Suprapubic skin (tissue), 4 donors: Measurements from ENCODE around the gene APOL3. TPM values are rescaled to one million over a fixed set of nuclear protein-coding genes. Genes with fewer than 3 reads are reported as not detected.

ENCODE experiments used
- DNase-seq, 2 donors: peaks; one replicate each; pipeline ENCODE4 v3.0.0-alpha.2; 2019; ENCODE audit warnings: low spot score in 2 of 2
- H3K27ac ChIP-seq: fragments of 200-600 bp; sonication (generic); one replicate; pipeline ENCODE4 v1.5.1; 2019
- H3K27me3 ChIP-seq: fragments of 200-600 bp; sonication (generic); one replicate; pipeline ENCODE4 v1.5.1; 2019
- H3K36me3 ChIP-seq: fragments of 200-600 bp; sonication (generic); one replicate; pipeline ENCODE4 v1.5.1; 2019
- H3K4me1 ChIP-seq: fragments of 200-600 bp; sonication (generic); one replicate; pipeline ENCODE4 v1.5.1; 2019
- H3K4me3 ChIP-seq: fragments of 200-600 bp; sonication (generic); one replicate; pipeline ENCODE4 v1.5.1; 2019; ENCODE audit warnings: mild to moderate bottlenecking
- H3K9me3 ChIP-seq: fragments of 200-600 bp; sonication (generic); one replicate; pipeline ENCODE4 v1.5.1; 2019
- CTCF ChIP-seq, 2 donors: fragments of 200-600 bp in 1 of 2; fragments of 450-650 bp in 1 of 2; sonication (generic) in 1 of 2; IDR thresholded peaks; one replicate each; pipeline ENCODE4 v1.5.1; 2016 to 2019; ENCODE audit warnings: antibody characterized with exemption in 2 of 2, mild to moderate bottlenecking in 1 of 2, moderate library complexity in 1 of 2
- EP300 ChIP-seq: sonication (generic); formaldehyde crosslinking; IDR thresholded peaks from one replicate; pipeline ENCODE4 v1.6.1; 2017; ENCODE audit warnings: antibody characterized with exemption
- POLR2A ChIP-seq, 2 donors: fragments of 450-650 bp; IDR thresholded peaks; one replicate each; pipeline ENCODE4 v1.6.1; 2017; ENCODE audit warnings: antibody characterized with exemption in 2 of 2, mild to moderate bottlenecking in 2 of 2, moderate library complexity in 2 of 2
- POLR2AphosphoS5 ChIP-seq, 3 donors: sonication (generic); formaldehyde crosslinking; IDR thresholded peaks; one replicate each; pipeline ENCODE4 v1.6.1; 2017; ENCODE audit warnings: antibody characterized with exemption in 3 of 3
- WGBS: methylation state at CpG from one replicate; pipeline ENCODE4 v1.1.5; 2018; 5-methylcytosine and 5-hydroxymethylcytosine counted together
- total RNA-seq, 4 donors: library from RNA; depleted of rRNA; stranded (reverse); fragments of >200 nt; gene quantifications; one replicate each; pipeline ENCODE4 v1.1.0, GENCODE V29; 2016

Gene APOL3
- total RNA-seq, 4 donors from 2014 or later, result 29.7 to 46.7 (median 34.0) TPM

DNA sequence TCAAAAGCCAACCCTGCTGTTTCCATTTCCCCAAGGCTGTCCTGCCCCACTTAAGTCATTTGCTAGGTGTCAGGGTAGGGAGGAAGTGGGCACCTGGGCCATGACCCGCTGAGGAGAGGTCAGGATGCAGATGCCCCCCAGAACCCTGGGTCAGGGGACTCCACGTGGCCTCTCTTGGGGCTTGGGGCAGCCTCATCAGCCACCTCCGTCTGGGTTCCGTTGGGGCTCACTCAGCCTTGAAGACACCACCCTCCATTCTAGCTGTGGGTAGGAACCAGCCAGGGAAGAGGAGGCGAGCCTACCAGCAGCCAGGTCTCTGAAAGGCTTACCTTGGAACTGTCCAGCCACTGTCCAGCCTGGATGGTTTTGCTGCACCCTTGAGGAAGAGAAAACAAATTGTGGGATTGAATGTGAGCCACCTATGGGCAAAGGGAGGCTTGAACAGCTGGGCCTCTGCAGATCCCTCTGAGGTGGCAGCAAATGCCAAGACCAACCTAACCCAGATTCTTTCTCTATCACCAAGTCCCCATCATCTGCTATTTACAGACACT lies 38.5 kb upstream of the APOL3 start:
- Histone ChIP-seq H3K27ac (no peak overlapping the region), H3K4me1 (peaks cover 44% of the 10 kb centered on the region), H3K27me3 (no peaks in the 10 kb centered on the region), H3K4me3 (no peak overlapping the region), H3K9me3 (no peaks in the 10 kb centered on the region), H3K36me3 (no peaks in the 10 kb centered on the region)
- WGBS, result 70% methylated on average over 5 of the region's 5 CpGs
- no peak for TF ChIP-seq CTCF (IDR thresholded peaks at IDR 0.05)
- no peak for TF ChIP-seq POLR2A (IDR thresholded peaks at IDR 0.05)
- TF ChIP-seq POLR2AphosphoS5 (IDR thresholded peaks at IDR 0.05), result no peak
- TF ChIP-seq EP300, result no peak
- no peak for DNase-seq

GRCh38 chr22:36198536-36198935 lies 38.0 kb upstream of the APOL3 start:
- Histone ChIP-seq H3K4me3 (no peak overlapping the region), H3K36me3 (no peaks in the 10 kb centered on the region), H3K9me3 (no peaks in the 10 kb centered on the region), H3K27ac (no peak overlapping the region), H3K27me3 (no peaks in the 10 kb centered on the region), H3K4me1 (peaks cover 39% of the 10 kb centered on the region)
- TF ChIP-seq EP300, result no peak
- no peak for TF ChIP-seq CTCF (IDR thresholded peaks at IDR 0.05)
- TF ChIP-seq POLR2A (IDR thresholded peaks at IDR 0.05), result no peak
- WGBS, result 78% methylated on average over 3 of the region's 3 CpGs
- DNase-seq, result no peak

DNA sequence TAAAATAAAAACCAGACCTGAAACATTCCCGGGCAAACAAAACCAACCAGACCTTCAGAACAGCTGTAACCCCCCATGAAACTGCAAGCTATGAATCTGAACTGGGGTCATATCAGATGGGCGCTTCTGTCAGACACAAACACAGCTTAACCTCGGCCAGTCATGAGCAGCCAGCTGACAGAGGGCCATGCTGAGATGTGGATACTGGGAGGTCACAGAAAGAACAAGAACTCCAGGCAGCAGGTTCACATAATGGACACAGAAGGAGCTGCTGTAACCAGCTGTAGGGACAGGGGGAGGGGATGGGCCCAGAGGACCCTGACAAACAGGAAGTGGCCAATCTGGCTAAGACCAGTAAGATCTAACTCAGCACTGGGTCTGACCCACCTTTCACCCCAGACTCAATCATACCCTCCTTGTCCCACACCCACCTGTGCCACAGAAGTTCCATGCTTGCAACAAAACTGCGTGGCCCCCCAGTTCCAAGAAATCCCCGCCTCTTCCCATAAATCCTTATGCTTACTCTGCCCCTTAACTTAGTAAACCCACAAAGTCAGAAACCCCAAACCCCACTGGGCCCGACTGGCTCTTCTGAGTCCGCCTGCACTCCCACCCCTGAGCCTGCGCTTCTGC lies 37.1 kb upstream of the APOL3 start:
- Histone ChIP-seq H3K36me3 (no peaks in the 10 kb centered on the region), H3K9me3 (no peaks in the 10 kb centered on the region), H3K4me3 (no peak overlapping the region), H3K4me1 (peaks cover 32% of the 10 kb centered on the region), H3K27ac (peak overlapping the region; percentile 5), H3K27me3 (no peaks in the 10 kb centered on the region)
- no peak for DNase-seq
- no peak for TF ChIP-seq EP300
- TF ChIP-seq POLR2AphosphoS5 (IDR thresholded peaks at IDR 0.05), result no peak
- TF ChIP-seq POLR2A (IDR thresholded peaks at IDR 0.05), result no peak
- no peak for TF ChIP-seq CTCF (IDR thresholded peaks at IDR 0.05)
- WGBS, result 67% methylated on average over 8 of the region's 8 CpGs

- DNase-seq, result no peak
- H3K27me3 ChIP-seq, result no peaks in the 10 kb centered on the region
- peaks cover 27% of the 10 kb centered on the region for H3K4me1 ChIP-seq
- no peak overlapping the region for H3K27ac ChIP-seq
- H3K36me3 ChIP-seq, result no peaks in the 10 kb centered on the region
- no peaks in the 10 kb centered on the region for H3K9me3 ChIP-seq
- H3K4me3 ChIP-seq, result no peak overlapping the region
- WGBS, result 33% methylated on average over 4 of the region's 5 CpGs
- TF ChIP-seq EP300, result no peak
- TF ChIP-seq POLR2AphosphoS5 (IDR thresholded peaks at IDR 0.05), result no peak
- TF ChIP-seq CTCF (IDR thresholded peaks at IDR 0.05), result no peak
- no peak for TF ChIP-seq POLR2A (IDR thresholded peaks at IDR 0.05)
Measured at GRCh38 chr22:36197065-36197440, 36.5 kb upstream of the APOL3 start.

DNA sequence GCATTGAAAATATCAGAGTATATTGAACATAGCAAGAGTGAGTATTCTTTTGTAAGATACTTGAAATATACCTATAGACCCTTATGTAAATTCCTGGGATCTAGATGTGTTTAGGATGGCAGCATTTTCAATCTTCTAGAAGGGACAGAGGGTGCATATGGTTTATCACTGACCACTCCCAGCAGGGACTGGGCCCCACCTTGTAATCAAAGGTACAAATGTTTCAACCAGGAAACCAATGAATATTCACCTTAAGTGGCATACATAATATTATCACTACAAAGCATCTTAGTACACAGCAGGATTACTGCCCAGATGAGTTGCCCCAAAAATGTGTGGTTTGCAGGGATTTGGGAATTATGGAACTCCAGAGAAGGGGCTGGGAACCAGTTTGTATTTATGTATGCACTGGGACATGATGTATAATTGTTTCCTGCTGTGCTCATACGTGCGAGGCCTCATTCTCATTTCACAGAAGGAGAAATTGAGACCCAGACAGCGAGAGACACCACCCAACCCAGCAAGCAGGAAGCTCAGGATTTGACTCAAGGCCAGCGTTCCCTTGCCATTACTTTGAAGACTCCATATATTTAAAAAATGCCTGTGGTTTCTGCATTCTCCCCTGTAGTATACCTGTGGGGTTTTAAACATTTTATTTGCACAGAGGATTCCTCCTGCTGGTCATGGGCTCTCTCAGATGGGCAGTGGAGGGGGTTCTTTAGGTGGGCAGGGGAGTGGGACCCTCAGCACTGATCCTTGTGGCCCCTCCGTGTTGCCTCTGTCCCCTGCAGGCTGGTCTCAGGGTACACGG lies 35.9 kb upstream of the APOL3 start:
- TF ChIP-seq CTCF (IDR thresholded peaks at IDR 0.05), result no peak
- no peak for TF ChIP-seq EP300
- WGBS, result 49% methylated on average over 6 of the region's 6 CpGs
- DNase-seq, result no peak

More for the DNA sequence above, 35.9 kb upstream of the APOL3 start:
- Histone ChIP-seq H3K4me1 (peaks cover 25% of the 10 kb centered on the region), H3K9me3 (no peaks in the 10 kb centered on the region), H3K36me3 (no peaks in the 10 kb centered on the region), H3K4me3 (no peak overlapping the region), H3K27me3 (no peaks in the 10 kb centered on the region), H3K27ac (no peak overlapping the region)
